Neuron (in vitro differentiated cells): ENCODE data around the gene SNED1.

Experiments
- H2AFZ ChIP-seq: one replicate; pipeline ENCODE4 v1.6.1; 2013; ENCODE audit warnings: low read depth, mild to moderate bottlenecking, inconsistent platforms, low read length, moderate library complexity
- H3K27me3 ChIP-seq: one replicate; pipeline ENCODE4 v1.6.1; 2013; ENCODE audit warnings: low read length; ENCODE audit not compliant: insufficient read depth
- H3K36me3 ChIP-seq: one replicate; pipeline ENCODE4 v1.6.1; 2013; ENCODE audit warnings: low read length; ENCODE audit not compliant: insufficient read depth
- H3K4me1 ChIP-seq: one replicate; pipeline ENCODE4 v1.6.1; 2013; ENCODE audit warnings: low read length; ENCODE audit not compliant: insufficient read depth
- H3K4me3 ChIP-seq: 2 replicates; pipeline ENCODE4 v1.5.1; 2013; ENCODE audit warnings: mild to moderate bottlenecking, low read length, moderate library complexity
- H3K9me3 ChIP-seq: one replicate; pipeline ENCODE4 v1.6.1; 2013; ENCODE audit warnings: low read length

The SNED1 gene

DNA sequence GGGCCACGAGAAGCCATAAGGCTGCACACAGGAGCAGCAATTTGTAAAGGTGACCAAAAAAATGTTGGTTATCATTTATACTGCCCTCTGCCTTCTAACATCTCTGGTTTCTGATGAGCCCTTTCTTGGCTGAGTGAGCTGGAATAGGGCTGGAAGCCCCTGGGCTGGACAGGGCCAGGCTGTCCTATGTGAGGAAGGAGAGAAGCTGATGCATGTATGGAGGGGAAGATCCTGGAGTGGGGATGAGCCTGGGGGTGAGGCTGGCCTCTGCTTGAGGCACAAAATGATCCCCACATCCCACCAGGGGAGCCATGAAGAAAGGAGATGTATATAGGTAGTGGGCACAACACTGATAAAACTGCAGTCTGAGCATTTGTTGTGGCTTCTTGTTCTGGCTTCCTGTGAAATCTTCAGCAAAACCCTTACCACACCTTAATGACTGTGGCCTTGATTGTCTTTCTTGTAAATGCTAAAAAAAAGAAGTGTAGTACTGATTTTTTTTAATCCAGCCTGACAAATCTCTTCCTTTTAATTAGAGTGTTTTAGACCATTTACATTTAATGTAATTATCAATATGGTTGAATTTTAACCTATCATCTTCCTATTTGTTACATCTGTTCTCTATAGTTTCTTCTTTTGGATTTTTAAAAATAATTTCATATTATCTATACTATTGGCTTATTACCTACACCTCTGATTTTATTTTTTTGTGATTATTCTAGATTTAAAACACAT, 5.6 kb downstream of the SNED1 start:
- H3K9me3 ChIP-seq: peaks cover 14% of the 10 kb centered on the region
- H3K4me3 ChIP-seq: no peak overlapping the region
- H2AFZ ChIP-seq: no peak overlapping the region
- peaks cover 31% of the 10 kb centered on the region for H3K27me3 ChIP-seq
- H3K36me3 ChIP-seq: no peaks in the 10 kb centered on the region
- no peaks in the 10 kb centered on the region for H3K4me1 ChIP-seq

DNA sequence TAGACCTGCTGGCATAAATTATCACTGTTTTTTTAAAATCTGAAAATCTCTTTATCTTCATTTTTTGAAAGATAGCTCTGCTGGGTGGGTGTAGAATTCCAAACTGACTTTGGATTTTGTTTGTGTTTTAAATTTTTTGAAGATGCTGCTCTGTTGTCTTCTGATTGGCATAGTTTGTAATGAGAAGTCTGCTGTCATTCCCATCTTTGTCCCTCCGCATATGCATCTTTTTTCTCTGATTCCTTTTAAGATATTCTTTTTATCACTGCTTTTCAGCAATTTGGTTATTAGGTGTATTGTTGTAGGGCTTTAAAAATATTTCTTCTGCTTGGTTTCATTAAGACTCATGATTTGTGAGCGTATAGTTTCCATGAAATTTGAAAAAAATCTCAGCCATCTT, 7.2 kb downstream of the SNED1 start:
- Histone ChIP-seq H3K4me1 (peaks cover 9% of the 10 kb centered on the region), H3K4me3 (no peak overlapping the region), H3K36me3 (no peaks in the 10 kb centered on the region)

GRCh38 chr2:241006412-241006811, 8.0 kb downstream of the SNED1 start:
- Histone ChIP-seq H3K9me3 (peaks cover 11% of the 10 kb centered on the region), H3K4me3 (no peak overlapping the region), H3K27me3 (peaks cover 7% of the 10 kb centered on the region), H3K36me3 (no peaks in the 10 kb centered on the region), H3K4me1 (peaks cover 9% of the 10 kb centered on the region), H2AFZ (no peak overlapping the region)

More for the DNA sequence above, 7.2 kb downstream of the SNED1 start:
- Histone ChIP-seq H3K27me3 (peaks cover 15% of the 10 kb centered on the region), H2AFZ (no peak overlapping the region), H3K9me3 (peaks cover 11% of the 10 kb centered on the region)

- H3K27me3 ChIP-seq: peaks cover under 1% of the 10 kb centered on the region
- no peak overlapping the region for H3K4me3 ChIP-seq
- H2AFZ ChIP-seq: no peak overlapping the region
- peaks cover 9% of the 10 kb centered on the region for H3K4me1 ChIP-seq
- H3K9me3 ChIP-seq: peaks cover 11% of the 10 kb centered on the region
- H3K36me3 ChIP-seq: no peaks in the 10 kb centered on the region
These were observed 8.7 kb downstream of the SNED1 start for GRCh38 chr2:241007111-241007510.

DNA sequence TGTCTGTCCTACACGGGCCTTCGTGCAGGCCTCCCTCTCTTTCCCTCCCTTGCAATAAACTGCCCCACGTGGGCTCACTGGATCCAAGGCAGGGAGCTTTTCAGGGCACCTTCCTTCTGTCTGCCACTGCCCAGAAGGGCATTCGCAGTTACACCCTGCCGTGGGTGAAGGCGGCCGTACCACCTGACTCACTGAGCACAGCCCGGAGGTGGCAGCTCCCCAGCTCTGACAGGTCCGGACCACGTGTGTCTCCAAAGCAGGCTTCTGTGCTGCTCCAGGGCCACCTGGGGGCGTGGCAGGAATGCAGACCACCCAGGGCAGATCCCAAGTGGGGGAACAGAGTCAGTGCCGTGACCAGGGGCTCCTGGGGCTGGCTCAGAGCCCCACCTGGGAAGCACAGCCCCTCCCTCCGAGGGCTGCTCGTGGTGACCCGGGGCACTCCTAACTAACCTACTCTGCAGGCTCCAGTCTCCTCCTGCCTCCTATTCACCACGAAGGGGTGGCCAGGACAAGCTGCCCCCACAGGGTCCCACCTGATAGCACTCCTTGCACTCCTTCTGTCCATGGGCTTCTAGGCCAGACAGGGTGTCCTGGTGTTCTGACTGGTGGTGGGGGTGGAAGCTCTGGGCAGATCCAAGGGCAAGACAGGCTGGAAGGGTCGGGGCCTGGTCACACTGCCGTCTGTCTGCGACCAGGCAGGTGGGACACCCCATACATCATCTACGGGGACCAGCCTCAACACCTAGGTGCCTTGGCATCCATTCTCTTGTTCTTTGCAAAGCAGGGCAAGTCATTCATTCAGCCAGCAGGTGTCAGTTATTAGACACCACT, 9.7 kb downstream of the SNED1 start:
- Histone ChIP-seq H3K27me3 (no peaks in the 10 kb centered on the region), H2AFZ (no peak overlapping the region), H3K36me3 (no peaks in the 10 kb centered on the region), H3K9me3 (peaks cover 10% of the 10 kb centered on the region), H3K4me3 (no peak overlapping the region), H3K4me1 (peaks cover 9% of the 10 kb centered on the region)

GRCh38 chr2:241008711-241009121, 10.3 kb downstream of the SNED1 start:
- Histone ChIP-seq H3K36me3 (no peaks in the 10 kb centered on the region), H3K4me3 (no peak overlapping the region), H3K4me1 (peaks cover 9% of the 10 kb centered on the region), H3K9me3 (peaks cover 5% of the 10 kb centered on the region), H2AFZ (no peak overlapping the region), H3K27me3 (no peaks in the 10 kb centered on the region)

DNA sequence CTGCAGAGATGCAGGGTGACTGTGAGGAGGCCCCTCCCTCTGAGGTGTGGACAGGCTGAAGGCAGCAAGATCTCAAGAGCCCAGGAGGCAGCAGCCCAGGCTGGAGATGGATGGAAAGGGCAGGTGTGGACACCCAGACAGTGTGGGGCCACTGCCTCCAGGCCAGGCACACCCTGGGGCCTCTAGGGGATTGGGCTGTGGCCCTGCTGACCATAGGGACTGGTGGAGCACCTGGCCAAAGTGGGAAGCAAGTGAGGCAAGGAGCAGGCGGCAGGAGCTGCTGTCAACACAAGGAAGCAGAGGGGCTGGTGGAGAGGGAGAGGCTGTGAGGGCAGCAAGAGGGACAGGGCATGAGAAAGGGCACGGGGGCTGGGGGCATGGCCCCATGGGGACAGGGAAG, 10.8 kb downstream of the SNED1 start:
- H3K4me1 ChIP-seq: peaks cover 9% of the 10 kb centered on the region
- no peak overlapping the region for H2AFZ ChIP-seq
- H3K27me3 ChIP-seq: no peaks in the 10 kb centered on the region
- peaks cover 3% of the 10 kb centered on the region for H3K9me3 ChIP-seq
- H3K36me3 ChIP-seq: no peaks in the 10 kb centered on the region
- H3K4me3 ChIP-seq: no peak overlapping the region

- Histone ChIP-seq H3K9me3 (peaks cover 3% of the 10 kb centered on the region), H2AFZ (peak overlapping the region; percentile 32), H3K4me3 (no peak overlapping the region), H3K27me3 (no peaks in the 10 kb centered on the region), H3K4me1 (peaks cover 9% of the 10 kb centered on the region), H3K36me3 (no peaks in the 10 kb centered on the region)
These were observed 11.4 kb downstream of the SNED1 start for GRCh38 chr2:241009601-241010530.

DNA sequence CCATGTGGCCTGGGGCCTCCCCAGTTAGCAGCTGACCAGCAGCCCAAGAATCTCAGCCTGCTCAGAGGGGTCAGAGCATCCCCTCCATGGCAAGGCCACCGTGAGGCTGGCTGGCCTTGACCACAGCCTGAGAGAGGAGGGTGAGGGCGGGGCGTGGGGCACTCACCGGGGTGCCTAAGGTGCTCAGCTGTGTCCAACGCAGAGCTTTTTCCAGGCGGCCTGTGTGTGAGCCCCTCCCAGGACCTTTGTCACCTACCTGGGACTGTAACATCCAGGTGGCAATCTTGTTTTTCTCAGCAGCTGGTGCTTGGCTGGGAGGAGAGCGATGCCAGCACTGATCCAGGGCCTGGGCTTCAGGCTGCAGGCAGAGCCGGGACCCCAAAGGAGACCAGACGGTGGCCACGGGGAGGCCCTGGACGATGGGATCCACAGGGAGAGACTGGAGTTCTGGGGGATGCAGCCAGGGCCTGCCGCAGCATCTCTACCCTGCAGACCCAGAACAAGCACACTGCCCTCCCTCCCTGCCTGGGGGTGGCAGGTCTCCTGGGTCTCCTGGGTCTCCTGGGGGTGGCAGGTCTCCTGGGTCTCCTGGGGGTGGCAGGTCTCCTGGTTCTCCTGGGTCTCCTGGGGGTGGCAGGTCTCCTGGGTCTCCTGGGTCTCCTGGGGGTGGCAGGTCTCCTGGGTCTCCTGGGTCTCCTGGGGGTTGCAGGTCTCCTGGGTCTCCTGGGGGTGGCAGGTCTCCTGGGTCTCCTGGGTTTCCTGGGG, 12.3 kb downstream of the SNED1 start:
- Histone ChIP-seq H2AFZ (peak overlapping the region; percentile 32), H3K4me1 (peaks cover 9% of the 10 kb centered on the region), H3K36me3 (no peaks in the 10 kb centered on the region), H3K9me3 (peaks cover 3% of the 10 kb centered on the region), H3K27me3 (no peaks in the 10 kb centered on the region), H3K4me3 (no peak overlapping the region)

GRCh38 chr2:241011296-241011600, 12.8 kb downstream of the SNED1 start:
- peaks cover 9% of the 10 kb centered on the region for H3K4me1 ChIP-seq
- no peak overlapping the region for H2AFZ ChIP-seq
- H3K27me3 ChIP-seq: no peaks in the 10 kb centered on the region
- no peaks in the 10 kb centered on the region for H3K36me3 ChIP-seq
- H3K9me3 ChIP-seq: peaks cover 3% of the 10 kb centered on the region
- H3K4me3 ChIP-seq: no peak overlapping the region

GRCh38 chr2:241011751-241012510, 13.5 kb downstream of the SNED1 start:
- Histone ChIP-seq H3K4me3 (no peak overlapping the region), H3K27me3 (no peaks in the 10 kb centered on the region), H3K9me3 (no peaks in the 10 kb centered on the region), H2AFZ (no peak overlapping the region), H3K36me3 (no peaks in the 10 kb centered on the region), H3K4me1 (peaks cover 9% of the 10 kb centered on the region)

- H2AFZ ChIP-seq: no peak overlapping the region
- H3K9me3 ChIP-seq: peaks cover 1% of the 10 kb centered on the region
- no peaks in the 10 kb centered on the region for H3K27me3 ChIP-seq
- no peak overlapping the region for H3K4me3 ChIP-seq
- H3K4me1 ChIP-seq: peaks cover 9% of the 10 kb centered on the region
- H3K36me3 ChIP-seq: no peaks in the 10 kb centered on the region
These were observed 15.8 kb downstream of the SNED1 start for GRCh38 chr2:241014224-241014623.
